ENCODE results near the gene ERBB4. TPM values are rescaled to one million over a fixed set of nuclear protein-coding genes. Genes with fewer than 3 reads are reported as not detected.

ERBB4 gene
- total RNA-seq, 1 donor from 2014 or later: 1.7 TPM

- H3K9me3 ChIP-seq: peaks cover 0 to 11% of the 10 kb centered on the region in 2 donors
- no peaks in the 10 kb centered on the region for H3K4me1 ChIP-seq
- no peaks in the 10 kb centered on the region for H3K36me3 ChIP-seq
- no peak for TF ChIP-seq CTCF (IDR thresholded peaks at IDR 0.05)
- H3K27me3 ChIP-seq: no peaks in the 10 kb centered on the region
- no peak for DNase-seq (ENCODE audit: low spot score in 2 of 2)
- H3K4me3 ChIP-seq: no peak overlapping the region
- H3K27ac ChIP-seq: no peak overlapping the region
- intact Hi-C loops (cut with DNase I): no loop called here
Observed at GRCh38 chr2:211631503-211631902, 907.1 kb downstream of the ERBB4 start.

GRCh38 chr2:211623096-211623495 lies 915.5 kb downstream of the ERBB4 start:
- Histone ChIP-seq H3K27ac (no peak overlapping the region), H3K9me3 (no peaks in the 10 kb centered on the region), H3K4me3 (no peak overlapping the region), H3K27me3 (no peaks in the 10 kb centered on the region), H3K36me3 (peaks cover 0 to 4% of the 10 kb centered on the region in 2 donors), H3K4me1 (no peaks in the 10 kb centered on the region)
- intact Hi-C loops (cut with DNase I): no loop called here
- no peak for DNase-seq (ENCODE audit: low spot score in 2 of 2)
- no peak for TF ChIP-seq CTCF (IDR thresholded peaks at IDR 0.05)

GRCh38 chr2:211620986-211621385 lies 917.6 kb downstream of the ERBB4 start:
- Histone ChIP-seq H3K4me3 (no peak overlapping the region), H3K4me1 (no peaks in the 10 kb centered on the region), H3K9me3 (no peaks in the 10 kb centered on the region), H3K36me3 (peaks cover 0 to 4% of the 10 kb centered on the region in 2 donors), H3K27ac (no peak overlapping the region), H3K27me3 (no peaks in the 10 kb centered on the region)
- no peak for DNase-seq (ENCODE audit: low spot score in 2 of 2)
- intact Hi-C loops (cut with DNase I): no loop called here
- TF ChIP-seq CTCF (IDR thresholded peaks at IDR 0.05): no peak

GRCh38 chr2:211617803-211618202 lies 920.8 kb downstream of the ERBB4 start:
- Histone ChIP-seq H3K9me3 (no peaks in the 10 kb centered on the region), H3K27me3 (no peaks in the 10 kb centered on the region)
- intact Hi-C loops (cut with DNase I): no loop called here

GRCh38 chr2:211611621-211612020 lies 927.0 kb downstream of the ERBB4 start:
- H3K27ac ChIP-seq: no peak overlapping the region
- no peak overlapping the region for H3K4me3 ChIP-seq
- DNase-seq (ENCODE audit: low spot score in 2 of 2): no peak
- TF ChIP-seq CTCF (IDR thresholded peaks at IDR 0.05): no peak
- no peaks in the 10 kb centered on the region for H3K36me3 ChIP-seq
- no peaks in the 10 kb centered on the region for H3K9me3 ChIP-seq
- H3K4me1 ChIP-seq: no peaks in the 10 kb centered on the region
- intact Hi-C loops (cut with DNase I): no loop called here
- H3K27me3 ChIP-seq: no peaks in the 10 kb centered on the region

More at GRCh38 chr2:211617803-211618202, 920.8 kb downstream of the ERBB4 start:
- DNase-seq (ENCODE audit: low spot score in 2 of 2): no peak
- TF ChIP-seq CTCF (IDR thresholded peaks at IDR 0.05): no peak
- H3K27ac ChIP-seq: no peak overlapping the region
- H3K4me3 ChIP-seq: no peak overlapping the region
- H3K4me1 ChIP-seq: no peaks in the 10 kb centered on the region
- peaks cover 0 to 4% of the 10 kb centered on the region in 2 donors for H3K36me3 ChIP-seq

- H3K27me3 ChIP-seq: no peaks in the 10 kb centered on the region
- no peaks in the 10 kb centered on the region for H3K9me3 ChIP-seq
- TF ChIP-seq CTCF (IDR thresholded peaks at IDR 0.05): no peak
- H3K4me3 ChIP-seq: no peak overlapping the region
- intact Hi-C loops (cut with DNase I): no loop called here
- DNase-seq (ENCODE audit: low spot score in 2 of 2): no peak
- no peaks in the 10 kb centered on the region for H3K36me3 ChIP-seq
- no peak overlapping the region for H3K27ac ChIP-seq
- H3K4me1 ChIP-seq: no peaks in the 10 kb centered on the region
Observed at GRCh38 chr2:211611061-211611518, 927.5 kb downstream of the ERBB4 start.
